Measurements from ENCODE around the gene UBE2QL1. TPM values are rescaled to one million over a fixed set of nuclear protein-coding genes. Genes with fewer than 3 reads are reported as not detected.

The UBE2QL1 gene
- total RNA-seq, 2 experiments from 2014 or later, result not detected

- Histone ChIP-seq H3K9me2 (ENCODE audit: insufficient read depth, low read length) (no peaks in the 10 kb centered on the region), H3K9me3 (ENCODE audit: low read length) (no peaks in the 10 kb centered on the region), H3K4me3 (ENCODE audit: low read depth, low read length, poor library complexity, severe bottlenecking) (no peak overlapping the region), H3K4me1 (ENCODE audit: insufficient read depth, low read length, poor library complexity, severe bottlenecking) (no peaks in the 10 kb centered on the region), H3K4me2 (ENCODE audit: low read length) (no peak overlapping the region), H4K20me1 (ENCODE audit: insufficient read depth, low read length) (no peaks in the 10 kb centered on the region), H3K36me3 (ENCODE audit: insufficient read depth, low read length) (no peaks in the 10 kb centered on the region), H2AFZ (ENCODE audit: low read length) (no peak overlapping the region), H3K79me2 (ENCODE audit: insufficient read depth, low read depth, low read length) (no peaks in the 10 kb centered on the region), H3K27ac (ENCODE audit: low read depth, low read length, poor library complexity, severe bottlenecking) (no peak overlapping the region)
- no TSS peak for BruUV-seq (replicated peaks)
- ChIA-PET CTCF (ENCODE audit: unreplicated experiment) (no interaction called here), POLR2A (interaction anchor here (1.4 kb wide), 1 partner anchor 10 kb away, joined by 5 read pairs; no protein-coding TSS in a partner anchor)
- DNase-seq (ENCODE audit: low spot score), result no peak
- intact Hi-C loops (cut with micrococcal nuclease; ENCODE audit: unreplicated experiment), result no loop called here
- no peak for TF ChIP-seq EZH2phosphoT487 (IDR thresholded peaks at IDR 0.05; ENCODE audit: borderline replicate concordance, low read depth, low read length)
- no peak for TF ChIP-seq CTCF (conservative IDR thresholded peaks at IDR 0.05; ENCODE audit: low read length)
Measured at GRCh38 chr5:6454628-6455053, 6.0 kb downstream of the UBE2QL1 start.

DNA sequence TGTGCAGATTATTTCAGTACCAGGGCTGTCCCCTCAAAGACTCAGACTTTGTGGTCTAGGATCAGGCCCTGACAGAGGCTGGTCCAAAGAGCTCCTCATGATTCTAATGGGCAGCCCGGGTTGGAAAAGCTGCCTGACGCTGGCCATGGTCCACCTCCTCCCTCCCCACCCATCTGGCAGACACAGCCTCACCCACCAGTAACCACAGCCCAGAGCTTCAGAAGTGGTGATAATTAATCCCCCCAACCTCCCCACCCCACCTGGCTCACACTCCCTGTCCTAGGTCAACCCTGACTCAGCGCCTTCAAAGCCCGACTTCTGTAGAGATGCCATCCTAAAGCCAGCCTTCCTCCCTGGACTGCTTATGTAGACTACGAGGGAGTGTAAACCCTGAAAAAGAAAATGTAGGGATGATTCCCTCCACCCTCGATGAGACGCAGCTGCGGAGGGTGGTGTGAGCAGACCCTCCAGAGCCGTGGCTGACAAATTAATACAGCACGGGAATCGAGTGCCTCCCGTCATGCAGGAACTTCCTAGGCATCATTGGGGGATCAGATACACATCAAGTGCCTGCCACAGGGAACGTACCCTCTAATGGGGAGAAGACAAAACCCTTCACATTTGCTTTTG, 7.0 kb downstream of the UBE2QL1 start:
- Histone ChIP-seq H3K27ac (ENCODE audit: low read depth, low read length, poor library complexity, severe bottlenecking) (no peak overlapping the region), H3K4me2 (ENCODE audit: low read length) (no peak overlapping the region), H2AFZ (ENCODE audit: low read length) (no peak overlapping the region), H3K4me3 (ENCODE audit: low read depth, low read length, poor library complexity, severe bottlenecking) (no peak overlapping the region), H3K36me3 (ENCODE audit: insufficient read depth, low read length) (no peaks in the 10 kb centered on the region), H4K20me1 (ENCODE audit: insufficient read depth, low read length) (no peaks in the 10 kb centered on the region), H3K9me3 (ENCODE audit: low read length) (no peaks in the 10 kb centered on the region), H3K79me2 (ENCODE audit: insufficient read depth, low read depth, low read length) (no peaks in the 10 kb centered on the region), H3K4me1 (ENCODE audit: insufficient read depth, low read length, poor library complexity, severe bottlenecking) (no peaks in the 10 kb centered on the region), H3K9me2 (ENCODE audit: insufficient read depth, low read length) (no peaks in the 10 kb centered on the region)
- CTCF ChIA-PET (ENCODE audit: unreplicated experiment), result no interaction called here
- no TSS peak for BruUV-seq (replicated peaks)
- POLR2A ChIA-PET, result interaction anchor here (0.6 to 1.5 kb wide), 3 partner anchors 9 to 468 kb away, joined by 3 to 5 read pairs (median 3); no protein-coding TSS in a partner anchor
- intact Hi-C loops (cut with micrococcal nuclease; ENCODE audit: unreplicated experiment), result no loop called here
- TF ChIP-seq EZH2phosphoT487 (IDR thresholded peaks at IDR 0.05; ENCODE audit: borderline replicate concordance, low read depth, low read length) (no peak), CTCF (conservative IDR thresholded peaks at IDR 0.05; ENCODE audit: low read length) (no peak)
- no peak for DNase-seq (ENCODE audit: low spot score)

DNA sequence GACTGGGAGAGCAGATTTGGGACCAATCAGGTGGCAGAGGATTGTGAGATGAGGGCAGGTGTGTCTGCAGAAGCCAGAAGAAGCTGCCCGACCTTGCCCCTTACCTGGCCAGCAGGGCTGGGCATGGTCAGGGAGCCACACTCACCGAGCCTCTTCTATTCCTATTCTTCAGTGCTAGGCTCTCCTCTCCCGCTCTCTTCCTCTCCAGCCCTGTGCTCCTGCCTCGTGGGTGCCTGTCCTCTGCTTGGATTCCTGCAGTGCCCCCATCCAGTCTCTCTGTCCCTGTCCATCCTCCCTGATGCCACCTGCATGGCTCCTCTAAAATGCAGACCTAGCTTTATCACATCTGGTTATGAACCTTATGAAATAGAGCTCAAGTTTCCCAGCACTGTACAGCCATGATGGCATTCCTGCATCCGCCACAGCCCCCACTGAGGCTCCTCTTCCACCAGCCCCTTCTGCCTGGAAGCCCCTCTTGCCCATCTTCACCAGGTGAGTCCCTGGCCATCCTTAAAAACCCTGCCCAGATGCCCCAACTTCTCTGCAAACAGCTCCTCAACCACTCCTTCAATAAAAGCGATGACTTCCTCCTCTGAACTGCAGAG, 8.2 kb downstream of the UBE2QL1 start:
- no peak for DNase-seq (ENCODE audit: low spot score)
- Histone ChIP-seq H3K4me3 (ENCODE audit: low read depth, low read length, poor library complexity, severe bottlenecking) (no peak overlapping the region), H3K27ac (ENCODE audit: low read depth, low read length, poor library complexity, severe bottlenecking) (no peak overlapping the region), H2AFZ (ENCODE audit: low read length) (no peak overlapping the region), H3K9me2 (ENCODE audit: insufficient read depth, low read length) (no peaks in the 10 kb centered on the region), H3K4me1 (ENCODE audit: insufficient read depth, low read length, poor library complexity, severe bottlenecking) (no peaks in the 10 kb centered on the region), H3K4me2 (ENCODE audit: low read length) (no peak overlapping the region), H3K36me3 (ENCODE audit: insufficient read depth, low read length) (no peaks in the 10 kb centered on the region), H3K9me3 (ENCODE audit: low read length) (no peaks in the 10 kb centered on the region), H4K20me1 (ENCODE audit: insufficient read depth, low read length) (no peaks in the 10 kb centered on the region), H3K79me2 (ENCODE audit: insufficient read depth, low read depth, low read length) (no peaks in the 10 kb centered on the region)
- CTCF ChIA-PET (ENCODE audit: unreplicated experiment), result no interaction called here
- no TSS peak for BruUV-seq (replicated peaks)
- intact Hi-C loops (cut with micrococcal nuclease; ENCODE audit: unreplicated experiment), result no loop called here
- POLR2A ChIA-PET, result interaction anchor here (1.5 kb wide), 2 partner anchors 10 to 19 kb away, joined by 3 to 4 read pairs; no protein-coding TSS in a partner anchor
- TF ChIP-seq CTCF (conservative IDR thresholded peaks at IDR 0.05; ENCODE audit: low read length) (no peak), EZH2phosphoT487 (IDR thresholded peaks at IDR 0.05; ENCODE audit: borderline replicate concordance, low read depth, low read length) (no peak)
